ENCODE data around the gene SLC16A2. TPM values are rescaled to one million over a fixed set of nuclear protein-coding genes. Genes with fewer than 3 reads are reported as not detected.
A peak's percentile ranks its signal among the peaks of the same experiment; 100 is the strongest.

Gene SLC16A2
- total RNA-seq, 5 donors from 2014 or later (not counting 1 experiment from before 2014, with no cell fraction given) = 0.23 to 0.41 (median 0.35) TPM

DNA sequence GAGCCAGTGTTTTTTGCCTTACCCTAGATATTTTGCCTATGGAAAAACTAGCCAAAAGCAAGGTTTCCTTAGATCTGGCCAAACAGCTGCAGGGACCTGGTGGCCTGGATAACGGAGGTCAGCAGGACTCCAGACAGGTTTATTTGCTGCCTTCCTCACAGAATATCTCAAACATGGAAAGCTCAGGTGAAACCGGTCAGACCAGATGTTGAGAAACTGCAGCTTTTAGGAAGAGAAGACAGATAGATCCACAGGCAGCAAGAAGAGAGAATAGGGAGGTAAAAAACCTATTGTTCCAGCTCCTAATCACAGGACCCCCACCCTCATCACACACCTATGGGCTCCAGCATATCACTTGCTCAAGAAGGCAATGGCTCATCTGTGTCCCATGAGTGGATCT lies 16.2 kb downstream of the SLC16A2 start:
- no peak for DNase-seq
- no peaks in the 10 kb centered on the region for H3K36me3 Mint-ChIP-seq
- ATAC-seq (replicated peaks in 1 of 4) = no peak
- peaks cover 0 to 2% of the 10 kb centered on the region in 2 experiments for H3K27me3 ChIP-seq (replicated peaks in 1 of 2; ENCODE audit: control insufficient read depth in 2 of 2, extremely low read depth in 1 of 2, insufficient read depth in 2 of 2, low read length in 1 of 2)
- WGBS (ENCODE audit: insufficient coverage) = no CpG with 5 or more reads among the region's 2 CpGs
- CTCF ChIA-PET = no interaction called here
- H3K4me3 Mint-ChIP-seq = no peak overlapping the region
- no peaks in the 10 kb centered on the region for H3K9me3 Mint-ChIP-seq
- peaks cover 2 to 19% of the 10 kb centered on the region in 2 donors for H3K27me3 Mint-ChIP-seq
- no peaks in the 10 kb centered on the region for H3K4me1 Mint-ChIP-seq
- H3K4me1 ChIP-seq (ENCODE audit: control insufficient read depth in 1 of 2, extremely low read depth in 1 of 2, insufficient read depth in 2 of 2, low read length in 2 of 2) = no peaks in the 10 kb centered on the region
- H3K36me3 ChIP-seq (ENCODE audit: control insufficient read depth in 2 of 2, extremely low read depth in 1 of 2, insufficient read depth in 1 of 2, low read length in 1 of 2) = no peaks in the 10 kb centered on the region
- H3K9me3 ChIP-seq = no peaks in the 10 kb centered on the region
- POLR2A ChIA-PET = no interaction called here
- H3K4me3 ChIP-seq (ENCODE audit: control insufficient read depth in 1 of 2, extremely low read depth in 1 of 2, low read length in 1 of 2) = no peak overlapping the region
- no peak overlapping the region for H3K27ac Mint-ChIP-seq
- H3K27ac ChIP-seq (ENCODE audit: low read length) = no peak overlapping the region

DNA sequence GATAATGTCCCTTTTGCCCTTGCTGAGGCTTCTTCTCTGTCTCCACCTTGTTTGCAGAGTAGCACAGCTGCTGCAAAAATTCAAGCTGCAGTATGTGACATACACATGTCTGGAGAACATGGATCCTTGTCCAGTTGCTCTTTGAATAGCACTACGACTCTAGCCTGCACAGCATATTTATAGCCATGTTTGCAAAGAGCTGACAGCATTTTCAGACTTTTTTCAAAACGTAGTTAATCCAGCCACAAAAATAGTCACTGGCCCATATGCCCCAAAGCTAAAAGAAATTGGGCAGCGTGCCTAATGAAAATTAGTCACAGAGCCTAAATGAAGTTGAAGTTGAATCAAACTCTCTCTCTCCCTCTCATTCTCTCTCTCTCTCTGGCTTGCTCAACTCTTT lies 17.5 kb downstream of the SLC16A2 start:
- Histone ChIP-seq H3K4me1 (ENCODE audit: control insufficient read depth in 1 of 2, extremely low read depth in 1 of 2, insufficient read depth in 2 of 2, low read length in 2 of 2) (no peaks in the 10 kb centered on the region), H3K36me3 (ENCODE audit: control insufficient read depth in 2 of 2, extremely low read depth in 1 of 2, insufficient read depth in 1 of 2, low read length in 1 of 2) (no peaks in the 10 kb centered on the region), H3K27me3 (replicated peaks in 1 of 2; ENCODE audit: control insufficient read depth in 2 of 2, extremely low read depth in 1 of 2, insufficient read depth in 2 of 2, low read length in 1 of 2) (peaks cover 0 to 2% of the 10 kb centered on the region in 2 experiments), H3K27ac (ENCODE audit: low read length) (no peak overlapping the region), H3K9me3 (no peaks in the 10 kb centered on the region), H3K4me3 (ENCODE audit: control insufficient read depth in 1 of 2, extremely low read depth in 1 of 2, low read length in 1 of 2) (no peak overlapping the region)
- no peak for DNase-seq
- Mint-ChIP-seq H3K27ac (no peak overlapping the region), H3K4me1 (no peaks in the 10 kb centered on the region), H3K4me3 (no peak overlapping the region), H3K27me3 (peaks cover 2 to 19% of the 10 kb centered on the region in 2 donors), H3K36me3 (no peaks in the 10 kb centered on the region), H3K9me3 (no peaks in the 10 kb centered on the region)
- POLR2A ChIA-PET = no interaction called here
- WGBS (ENCODE audit: insufficient coverage) = no CpG with 5 or more reads among the region's 3 CpGs
- CTCF ChIA-PET = no interaction called here
- ATAC-seq (replicated peaks in 1 of 4) = no peak

DNA sequence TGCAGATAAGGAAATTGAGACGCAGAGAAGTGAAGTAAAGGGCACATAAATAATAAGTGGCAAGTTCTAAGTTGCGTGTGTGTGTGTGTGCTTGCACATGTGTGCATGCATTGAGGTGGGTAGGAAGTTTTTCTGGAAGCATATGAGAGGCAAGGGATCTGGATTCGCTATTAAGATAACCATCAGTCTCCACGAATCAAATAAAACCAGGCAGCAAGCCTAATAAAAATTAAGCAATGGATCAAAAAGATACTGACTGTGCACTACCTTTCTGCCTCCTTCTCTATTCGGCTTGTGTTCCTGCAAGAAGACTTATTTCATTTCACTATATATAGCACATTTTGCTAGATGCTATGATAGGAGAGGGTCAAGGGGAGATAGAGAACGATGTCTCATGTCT lies 23.8 kb downstream of the SLC16A2 start:
- Mint-ChIP-seq H3K27ac (no peak overlapping the region), H3K36me3 (no peaks in the 10 kb centered on the region), H3K9me3 (no peaks in the 10 kb centered on the region), H3K4me3 (no peak overlapping the region), H3K4me1 (peaks cover 0 to 9% (median 8%) of the 10 kb centered on the region in 3 donors), H3K27me3 (peaks cover 2 to 10% of the 10 kb centered on the region in 2 donors)
- POLR2A ChIA-PET = no interaction called here
- DNase-seq = no peak
- no peaks in the 10 kb centered on the region for H3K27me3 ChIP-seq (replicated peaks in 1 of 2; ENCODE audit: control insufficient read depth in 2 of 2, extremely low read depth in 1 of 2, insufficient read depth in 2 of 2, low read length in 1 of 2)
- H3K9me3 ChIP-seq = no peaks in the 10 kb centered on the region
- CTCF ChIA-PET = no interaction called here
- 100% methylated on average over 1 of the region's 6 CpGs for WGBS (ENCODE audit: insufficient coverage)
- H3K4me1 ChIP-seq (ENCODE audit: control insufficient read depth in 1 of 2, extremely low read depth in 1 of 2, insufficient read depth in 2 of 2, low read length in 2 of 2) = no peaks in the 10 kb centered on the region
- no peaks in the 10 kb centered on the region for H3K36me3 ChIP-seq (ENCODE audit: control insufficient read depth in 2 of 2, extremely low read depth in 1 of 2, insufficient read depth in 1 of 2, low read length in 1 of 2)
- H3K27ac ChIP-seq (ENCODE audit: low read length) = no peak overlapping the region
- no peak overlapping the region for H3K4me3 ChIP-seq (ENCODE audit: control insufficient read depth in 1 of 2, extremely low read depth in 1 of 2, low read length in 1 of 2)
- ATAC-seq (replicated peaks in 1 of 4) = no peak

DNA sequence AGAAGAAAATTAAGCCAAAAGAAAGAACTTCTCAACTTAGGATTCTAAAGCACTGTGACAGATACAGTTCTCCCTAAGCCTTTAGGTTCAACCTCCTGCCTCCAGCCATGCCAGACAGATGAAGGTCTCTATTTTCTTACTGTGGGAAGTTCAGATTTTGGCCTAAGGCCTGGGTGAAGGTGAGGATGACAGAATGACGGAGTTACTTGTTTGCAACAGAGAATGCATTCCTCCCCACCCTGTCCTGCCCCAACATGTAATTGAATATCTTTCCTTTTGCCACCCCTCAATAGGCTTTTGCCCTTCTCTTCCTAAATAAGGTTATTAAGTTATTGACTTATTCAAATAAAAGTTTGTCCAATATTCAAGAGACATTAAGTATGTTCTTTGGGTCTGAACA lies 25.6 kb downstream of the SLC16A2 start:
- no peaks in the 10 kb centered on the region for H3K9me3 ChIP-seq
- H3K36me3 ChIP-seq (ENCODE audit: control insufficient read depth in 2 of 2, extremely low read depth in 1 of 2, insufficient read depth in 1 of 2, low read length in 1 of 2) = no peaks in the 10 kb centered on the region
- ATAC-seq (replicated peaks in 1 of 4) (no peak), DNase-seq (no peak)
- ChIA-PET CTCF (no interaction called here), POLR2A (no interaction called here)
- Mint-ChIP-seq H3K4me1 (peaks cover 0 to 17% (median 8%) of the 10 kb centered on the region in 3 donors), H3K27me3 (peaks cover 0 to 4% of the 10 kb centered on the region in 2 donors), H3K27ac (no peak overlapping the region), H3K9me3 (no peaks in the 10 kb centered on the region), H3K36me3 (no peaks in the 10 kb centered on the region), H3K4me3 (no peak overlapping the region)
- H3K27me3 ChIP-seq (replicated peaks in 1 of 2; ENCODE audit: control insufficient read depth in 2 of 2, extremely low read depth in 1 of 2, insufficient read depth in 2 of 2, low read length in 1 of 2) = no peaks in the 10 kb centered on the region
- no CpG with 5 or more reads among the region's 1 CpG for WGBS (ENCODE audit: insufficient coverage)
- H3K27ac ChIP-seq (ENCODE audit: low read length) = no peak overlapping the region
- H3K4me1 ChIP-seq (ENCODE audit: control insufficient read depth in 1 of 2, extremely low read depth in 1 of 2, insufficient read depth in 2 of 2, low read length in 2 of 2) = no peaks in the 10 kb centered on the region
- no peak overlapping the region for H3K4me3 ChIP-seq (ENCODE audit: control insufficient read depth in 1 of 2, extremely low read depth in 1 of 2, low read length in 1 of 2)

DNA sequence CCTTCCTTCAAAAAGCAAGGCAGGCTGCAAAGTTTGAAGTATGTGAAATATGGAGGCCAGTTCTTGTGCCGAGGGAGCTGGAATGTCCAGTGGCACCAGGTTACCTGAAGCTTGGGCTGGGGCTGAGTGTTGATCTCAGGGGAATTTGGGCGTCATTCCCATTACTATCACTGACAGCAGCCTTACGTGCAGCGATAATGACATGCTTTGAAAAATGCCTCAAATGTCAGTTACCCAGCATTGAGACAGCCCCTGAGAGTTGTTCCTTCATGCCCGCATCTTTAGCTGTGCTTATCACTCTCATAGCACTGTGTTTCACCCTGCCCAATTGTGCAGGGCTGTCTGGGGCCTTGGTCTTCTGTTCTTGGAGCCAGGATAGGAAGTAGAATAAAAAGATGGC lies 27.4 kb downstream of the SLC16A2 start:
- no peak for DNase-seq
- Histone ChIP-seq H3K4me3 (ENCODE audit: control insufficient read depth in 1 of 2, extremely low read depth in 1 of 2, low read length in 1 of 2) (no peak overlapping the region), H3K27me3 (replicated peaks in 1 of 2; ENCODE audit: control insufficient read depth in 2 of 2, extremely low read depth in 1 of 2, insufficient read depth in 2 of 2, low read length in 1 of 2) (no peaks in the 10 kb centered on the region), H3K36me3 (ENCODE audit: control insufficient read depth in 2 of 2, extremely low read depth in 1 of 2, insufficient read depth in 1 of 2, low read length in 1 of 2) (no peaks in the 10 kb centered on the region), H3K4me1 (ENCODE audit: control insufficient read depth in 1 of 2, extremely low read depth in 1 of 2, insufficient read depth in 2 of 2, low read length in 2 of 2) (no peaks in the 10 kb centered on the region), H3K27ac (ENCODE audit: low read length) (no peak overlapping the region), H3K9me3 (no peaks in the 10 kb centered on the region)
- no CpG with 5 or more reads among the region's 5 CpGs for WGBS (ENCODE audit: insufficient coverage)
- no peaks in the 10 kb centered on the region for H3K36me3 Mint-ChIP-seq
- no peaks in the 10 kb centered on the region for H3K9me3 Mint-ChIP-seq
- peaks cover 0 to 17% (median 8%) of the 10 kb centered on the region in 3 donors for H3K4me1 Mint-ChIP-seq
- no peak for ATAC-seq (replicated peaks in 1 of 4)
- no peak overlapping the region for H3K4me3 Mint-ChIP-seq
- ChIA-PET CTCF (no interaction called here), POLR2A (no interaction called here)
- peaks cover 0 to 4% of the 10 kb centered on the region in 2 donors for H3K27me3 Mint-ChIP-seq
- H3K27ac Mint-ChIP-seq = no peak overlapping the region

DNA sequence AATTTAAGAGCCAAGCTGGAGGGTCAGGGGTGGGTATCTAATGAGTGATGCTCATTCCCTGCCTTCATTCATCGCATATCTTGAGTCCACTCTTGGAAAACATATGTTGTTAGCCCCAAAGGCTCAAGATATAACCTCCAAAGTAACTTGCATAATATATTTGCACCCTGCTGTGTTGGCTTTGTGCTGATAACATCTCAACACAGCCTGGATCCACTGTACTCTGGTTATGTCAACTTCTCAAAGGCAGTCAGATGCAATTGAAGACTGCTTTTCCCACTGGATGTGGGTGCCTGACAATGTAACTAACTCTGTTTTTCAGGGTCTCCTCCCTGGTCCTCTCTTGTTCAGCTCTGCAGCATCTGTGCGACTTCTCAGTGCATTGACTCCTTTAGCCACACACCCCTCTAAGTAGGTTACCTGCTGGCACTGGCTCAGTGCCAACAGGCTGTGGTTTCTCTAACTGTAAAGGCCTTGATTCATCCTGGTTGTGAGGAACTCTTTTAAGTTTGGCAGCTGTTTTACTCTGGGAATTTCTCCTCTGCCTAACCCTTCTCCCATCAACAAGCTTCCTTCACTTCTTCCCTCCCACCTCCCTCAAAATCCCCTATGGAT lies 28.1 kb downstream of the SLC16A2 start:
- Histone ChIP-seq H3K27ac (ENCODE audit: low read length) (no peak overlapping the region), H3K36me3 (ENCODE audit: control insufficient read depth in 2 of 2, extremely low read depth in 1 of 2, insufficient read depth in 1 of 2, low read length in 1 of 2) (no peaks in the 10 kb centered on the region), H3K9me3 (no peaks in the 10 kb centered on the region), H3K27me3 (replicated peaks in 1 of 2; ENCODE audit: control insufficient read depth in 2 of 2, extremely low read depth in 1 of 2, insufficient read depth in 2 of 2, low read length in 1 of 2) (no peaks in the 10 kb centered on the region), H3K4me3 (ENCODE audit: control insufficient read depth in 1 of 2, extremely low read depth in 1 of 2, low read length in 1 of 2) (no peak overlapping the region), H3K4me1 (ENCODE audit: control insufficient read depth in 1 of 2, extremely low read depth in 1 of 2, insufficient read depth in 2 of 2, low read length in 2 of 2) (no peaks in the 10 kb centered on the region)
- Mint-ChIP-seq H3K9me3 (no peaks in the 10 kb centered on the region), H3K27me3 (peaks cover 0 to 8% of the 10 kb centered on the region in 2 donors), H3K27ac (no peak overlapping the region), H3K4me3 (no peak overlapping the region), H3K36me3 (no peaks in the 10 kb centered on the region), H3K4me1 (peaks cover 0 to 17% (median 8%) of the 10 kb centered on the region in 3 donors)
- DNase-seq (peak in 31 of 35 experiments; percentile 3 to 60 (median 23)), ATAC-seq (replicated peaks in 1 of 4) (peak in 2 of 4 experiments; percentile 53 to 54)
- ChIA-PET CTCF (interaction anchor here in 1 of 2 donors (0.5 kb wide), 1 partner anchor 105 kb away, joined by 4 read pairs; no protein-coding TSS in a partner anchor), POLR2A (no interaction called here)
- WGBS (ENCODE audit: insufficient coverage) = no CpG with 5 or more reads among the region's 2 CpGs

DNA sequence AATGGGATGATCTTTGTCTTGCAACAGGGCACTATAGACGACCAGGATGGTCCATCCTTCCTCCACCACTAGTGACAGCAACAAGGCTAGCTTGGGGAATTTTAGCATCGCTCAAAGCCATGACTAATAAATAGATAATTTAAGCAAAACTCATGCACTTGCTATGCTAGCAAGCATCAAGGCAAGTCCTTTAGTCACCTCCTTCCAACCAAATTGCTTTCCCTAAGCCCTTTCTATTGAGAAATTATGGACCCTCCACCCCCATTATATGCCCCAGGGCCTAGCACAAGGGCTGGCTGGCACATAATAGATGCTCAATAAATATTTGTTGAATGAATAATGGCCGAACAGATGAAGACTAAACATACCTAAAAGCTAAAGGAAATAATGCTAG lies 28.6 kb downstream of the SLC16A2 start:
- ATAC-seq (replicated peaks in 1 of 4) = no peak
- Mint-ChIP-seq H3K36me3 (no peaks in the 10 kb centered on the region), H3K4me1 (peaks cover 0 to 17% (median 8%) of the 10 kb centered on the region in 3 donors), H3K4me3 (no peak overlapping the region), H3K9me3 (no peaks in the 10 kb centered on the region), H3K27me3 (peaks cover 0 to 8% of the 10 kb centered on the region in 2 donors), H3K27ac (no peak overlapping the region)
- no peaks in the 10 kb centered on the region for H3K36me3 ChIP-seq (ENCODE audit: control insufficient read depth in 2 of 2, extremely low read depth in 1 of 2, insufficient read depth in 1 of 2, low read length in 1 of 2)
- CTCF ChIA-PET = no interaction called here
- POLR2A ChIA-PET = no interaction called here
- no peaks in the 10 kb centered on the region for H3K9me3 ChIP-seq
- no peak overlapping the region for H3K4me3 ChIP-seq (ENCODE audit: control insufficient read depth in 1 of 2, extremely low read depth in 1 of 2, low read length in 1 of 2)
- H3K27ac ChIP-seq (ENCODE audit: low read length) = no peak overlapping the region
- DNase-seq = no peak
- H3K4me1 ChIP-seq (ENCODE audit: control insufficient read depth in 1 of 2, extremely low read depth in 1 of 2, insufficient read depth in 2 of 2, low read length in 2 of 2) = no peaks in the 10 kb centered on the region
- H3K27me3 ChIP-seq (replicated peaks in 1 of 2; ENCODE audit: control insufficient read depth in 2 of 2, extremely low read depth in 1 of 2, insufficient read depth in 2 of 2, low read length in 1 of 2) = no peaks in the 10 kb centered on the region
- no CpG with 5 or more reads among the region's 3 CpGs for WGBS (ENCODE audit: insufficient coverage)

Data from T-cell (primary cell).